B cell (primary cell): ENCODE data around the gene MKRN2OS. TPM values are rescaled to one million over a fixed set of nuclear protein-coding genes. Genes with fewer than 3 reads are reported as not detected.

ENCODE experiments used
- ATAC-seq: fragments of 200-7000 bp; cut with Tn5 transposase; one replicate; pipeline ENCODE4 v1.10.0; 2021; ENCODE audit warnings: low read depth, mild to moderate bottlenecking, moderate number of reproducible peaks, moderate library complexity
- CTCF ChIA-PET: fragments of 350-600 bp; sonication (Branson Sonifier 250); formaldehyde crosslinking; loops from one replicate; lab custom pipeline; 2021; ENCODE audit warnings: antibody characterized with exemption, inconsistent platforms; lab: Charles Lee
- POLR2A ChIA-PET: fragments of 350-600 bp; sonication (Branson Sonifier 250); formaldehyde crosslinking; loops from one replicate; lab custom pipeline; 2021; ENCODE audit warnings: antibody characterized with exemption; lab: Charles Lee
- DNase-seq: peaks from one replicate; pipeline ENCODE4 v3.0.0; 2013
- H2AFZ ChIP-seq: 2 replicates; pipeline ENCODE4 v1.6.1; 2012; ENCODE audit warnings: mild to moderate bottlenecking, low read depth, low read length; ENCODE audit not compliant: insufficient read depth, poor library complexity, severe bottlenecking
- H3K27ac ChIP-seq, 2 donors: 1 replicate in 1 of 2; 2 replicates in 1 of 2; pipeline ENCODE4 v1.5.1; 2012 to 2013; ENCODE audit warnings: low read length in 2 of 2, mild to moderate bottlenecking in 2 of 2, moderate library complexity in 1 of 2
- H3K27me3 ChIP-seq, 4 experiments: fragments of 200-600 bp in 1 of 4; sonication (generic) in 1 of 4; replicated peaks in 1 of 4; 1 replicate in 2 of 4; 2 replicates in 2 of 4; pipeline versions ENCODE4 v1.6.1 to v1.7.0; 2013 to 2016; ENCODE audit warnings: low read length in 3 of 4, mild to moderate bottlenecking in 2 of 4, mixed read lengths in 1 of 4, moderate library complexity in 1 of 4; ENCODE audit not compliant: insufficient read depth in 4 of 4, control insufficient read depth in 3 of 4; ENCODE audit errors: control extremely low read depth in 1 of 4
- H3K36me3 ChIP-seq, 2 experiments: replicated peaks in 1 of 2; 1 replicate in 1 of 2; 2 replicates in 1 of 2; pipeline versions ENCODE4 v1.6.1 to v1.7.1; 2013; ENCODE audit warnings: low read length in 1 of 2; ENCODE audit not compliant: insufficient read depth in 2 of 2, control insufficient read depth in 1 of 2; ENCODE audit errors: control extremely low read depth in 1 of 2, extremely low read depth in 1 of 2
- H3K4me1 ChIP-seq, 2 donors: fragments of 200-600 bp in 1 of 2; sonication (generic) in 1 of 2; 1 replicate in 1 of 2; 2 replicates in 1 of 2; pipeline versions ENCODE4 v1.5.1 to v1.6.1; 2013 to 2017; ENCODE audit warnings: low read length in 2 of 2; ENCODE audit not compliant: control insufficient read depth in 2 of 2, insufficient read depth in 2 of 2
- H3K4me2 ChIP-seq: replicated peaks from 2 replicates; pipeline ENCODE3; 2012; ENCODE audit warnings: mild to moderate bottlenecking, low read depth, low read length; ENCODE audit not compliant: poor library complexity, severe bottlenecking
- H3K4me3 ChIP-seq, 5 experiments: fragments of 200-600 bp in 1 of 5; sonication (generic) in 1 of 5; 1 replicate in 3 of 5; 2 replicates in 2 of 5; pipeline versions ENCODE4 v1.5.1 to v1.7.0; 2011 to 2016; ENCODE audit warnings: low read length in 4 of 5, mild to moderate bottlenecking in 4 of 5, low read depth in 2 of 5, control low read depth in 1 of 5, moderate library complexity in 1 of 5; ENCODE audit not compliant: insufficient read depth in 1 of 5; ENCODE audit errors: control extremely low read depth in 1 of 5, extremely low read depth in 1 of 5
- H3K79me2 ChIP-seq: fragments of 200-600 bp; sonication (generic); one replicate; pipeline ENCODE4 v1.6.0; 2016; ENCODE audit warnings: low read length; ENCODE audit not compliant: control insufficient read depth, insufficient read depth
- H3K9ac ChIP-seq: fragments of 200-600 bp; sonication (generic); 2 replicates; pipeline ENCODE4 v1.6.1; 2017; ENCODE audit warnings: mild to moderate bottlenecking, low read length, moderate library complexity
- H3K9me3 ChIP-seq, 3 donors: one replicate each; pipeline versions ENCODE4 v1.6.1 to v1.7.1; 2013; ENCODE audit warnings: low read length in 2 of 3; ENCODE audit not compliant: control insufficient read depth in 2 of 3, insufficient read depth in 1 of 3; ENCODE audit errors: control extremely low read depth in 1 of 3
- H4K20me1 ChIP-seq: 2 replicates; pipeline ENCODE4 v1.6.0; 2012; ENCODE audit warnings: mild to moderate bottlenecking, low read length; ENCODE audit not compliant: insufficient read depth, control insufficient read depth, poor library complexity, severe bottlenecking
- H3K27ac Mint-ChIP-seq: one replicate; pipeline ENCODE4 v1.8.0; 2021; ENCODE audit warnings: mixed read lengths
- H3K27me3 Mint-ChIP-seq: one replicate; pipeline ENCODE4 v1.8.0; 2021; ENCODE audit warnings: mixed read lengths
- H3K4me1 Mint-ChIP-seq: one replicate; pipeline ENCODE4 v1.8.0; 2021; ENCODE audit warnings: mixed read lengths
- H3K4me3 Mint-ChIP-seq: one replicate; pipeline ENCODE4 v1.8.0; 2021; ENCODE audit warnings: mixed read lengths
- H3K9me3 Mint-ChIP-seq: one replicate; pipeline ENCODE4 v1.8.0; 2022; ENCODE audit warnings: mixed read lengths; ENCODE audit not compliant: insufficient read depth
- CTCF ChIP-seq: fragments of 200-600 bp; IDR thresholded peaks from one replicate; pipeline ENCODE4 v1.8.0; 2022; ENCODE audit warnings: antibody characterized with exemption, mild to moderate bottlenecking
- EZH2 ChIP-seq: IDR thresholded peaks from 2 replicates; pipeline ENCODE4 v1.6.1; 2012; ENCODE audit warnings: borderline replicate concordance, low read depth, mild to moderate bottlenecking, moderate library complexity, low read length; ENCODE audit not compliant: insufficient read depth, poor library complexity, severe bottlenecking
- WGBS: methylation state at CpG from one replicate; pipeline ENCODE4 v1.1.5; 2013; ENCODE audit warnings: missing lambda C conversion rate; ENCODE audit not compliant: insufficient coverage; 5-methylcytosine and 5-hydroxymethylcytosine counted together
- intact Hi-C: fragments of 100-400 bp; cut with micrococcal nuclease; formaldehyde crosslinking; loops from one replicate; pipeline ENCODE4 v1.10.0; 2022
- polyA plus RNA-seq: library from polyadenylated mRNA; depleted of rRNA; stranded (reverse); fragments of >200 nt; gene quantifications from 2 replicates; pipeline ENCODE4 v1.2.3, GENCODE V29; 2012
- total RNA-seq, 2 donors: library from RNA; stranded (reverse); fragments of 120-200 nt in 1 of 2; gene quantifications; 1 replicate in 1 of 2; 2 replicates in 1 of 2; pipeline versions ENCODE4 v1.2.3 to v1.2.4, GENCODE V29; 2013 to 2022

MKRN2OS gene
- total and polyA plus RNA-seq, 2 donors (not counting 1 experiment from before 2014, with no cell fraction given): not detected

- no peaks in the 10 kb centered on the region for H4K20me1 ChIP-seq
- Mint-ChIP-seq H3K4me3 (no peak overlapping the region), H3K27me3 (peaks cover 27% of the 10 kb centered on the region), H3K4me1 (peaks cover 10% of the 10 kb centered on the region), H3K27ac (no peak overlapping the region), H3K9me3 (no peaks in the 10 kb centered on the region)
- ChIA-PET CTCF (no interaction called here), POLR2A (no interaction called here)
- H3K27ac ChIP-seq: no peak overlapping the region
- no peaks in the 10 kb centered on the region for H3K79me2 ChIP-seq
- H2AFZ ChIP-seq: no peak overlapping the region
- H3K36me3 ChIP-seq: no peaks in the 10 kb centered on the region
- TF ChIP-seq EZH2 (no peak), CTCF (no peak)
- peaks cover 7% of the 10 kb centered on the region in 2 donors for H3K4me1 ChIP-seq
- no peak overlapping the region for H3K4me3 ChIP-seq
- H3K27me3 ChIP-seq: peaks cover 0 to 17% (median 3%) of the 10 kb centered on the region in 4 experiments
- no peak overlapping the region for H3K9ac ChIP-seq
- H3K4me2 ChIP-seq: no peak overlapping the region
- no peak for DNase-seq
- intact Hi-C loops: no loop called here
- ATAC-seq: no peak
- 89% methylated on average over 3 of the region's 7 CpGs for WGBS
- H3K9me3 ChIP-seq: no peaks in the 10 kb centered on the region
These were observed 4.9 kb upstream of the MKRN2OS start for GRCh38 chr3:12549971-12550760.
